ENCODE measurements around the gene L3MBTL4.

DNA sequence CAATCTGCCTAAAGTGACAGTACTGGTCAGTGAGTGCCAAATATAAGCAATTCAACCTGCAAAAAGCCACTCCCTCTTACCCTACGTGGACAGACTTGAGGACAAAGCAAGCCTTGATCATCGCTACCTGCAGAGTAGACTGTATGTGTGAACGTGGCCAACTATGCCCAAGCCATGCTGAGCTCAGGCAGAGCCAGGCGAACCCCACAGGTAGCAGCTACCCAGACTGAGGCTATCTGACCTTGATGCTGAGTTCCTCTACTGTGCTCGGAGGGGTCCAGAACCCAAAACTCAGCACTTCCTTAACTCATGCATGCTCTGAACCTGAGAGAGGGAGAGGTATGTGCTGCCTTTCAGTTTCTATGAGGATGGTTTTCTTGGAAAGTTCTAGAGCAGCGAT lies 455.9 kb downstream of the L3MBTL4 start:
- no peak for TF ChIP-seq GABPA (IDR thresholded peaks at IDR 0.05; ENCODE audit: low read depth)
- no peak for TF ChIP-seq REST (IDR thresholded peaks at IDR 0.05; ENCODE audit: low read depth, low read length)
- TF ChIP-seq NFIC (IDR thresholded peaks at IDR 0.05; ENCODE audit: borderline replicate concordance), result no peak
- TF ChIP-seq FOXM1 (IDR thresholded peaks at IDR 0.05; ENCODE audit: low read depth), result no peak
- no peak for TF ChIP-seq CTCF (IDR thresholded peaks at IDR 0.05)
- TF ChIP-seq, protein P1, sequence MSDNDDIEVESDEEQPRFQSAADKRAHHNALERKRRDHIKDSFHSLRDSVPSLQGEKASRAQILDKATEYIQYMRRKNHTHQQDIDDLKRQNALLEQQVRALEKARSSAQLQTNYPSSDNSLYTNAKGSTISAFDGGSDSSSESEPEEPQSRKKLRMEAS (IDR thresholded peaks at IDR 0.05; ENCODE audit: low read depth), result no peak
- no peak for TF ChIP-seq GATA2 (CRISPR knock-in tag; IDR thresholded peaks at IDR 0.05)
- TF ChIP-seq, protein P2, sequence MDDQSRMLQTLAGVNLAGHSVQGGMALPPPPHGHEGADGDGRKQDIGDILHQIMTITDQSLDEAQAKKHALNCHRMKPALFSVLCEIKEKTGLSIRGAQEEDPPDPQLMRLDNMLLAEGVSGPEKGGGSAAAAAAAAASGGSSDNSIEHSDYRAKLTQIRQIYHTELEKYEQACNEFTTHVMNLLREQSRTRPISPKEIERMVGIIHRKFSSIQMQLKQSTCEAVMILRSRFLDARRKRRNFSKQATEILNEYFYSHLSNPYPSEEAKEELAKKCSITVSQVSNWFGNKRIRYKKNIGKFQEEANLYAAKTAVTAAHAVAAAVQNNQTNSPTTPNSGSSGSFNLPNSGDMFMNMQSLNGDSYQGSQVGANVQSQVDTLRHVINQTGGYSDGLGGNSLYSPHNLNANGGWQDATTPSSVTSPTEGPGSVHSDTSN (IDR thresholded peaks at IDR 0.05), result no peak
- no peak for TF ChIP-seq ELF1 (IDR thresholded peaks at IDR 0.05)
- no peak for TF ChIP-seq RXRA (IDR thresholded peaks at IDR 0.05; ENCODE audit: borderline replicate concordance, low read depth)
- no peak for TF ChIP-seq RAD21 (IDR thresholded peaks at IDR 0.05; ENCODE audit: low read length)
- TF ChIP-seq, protein P3, sequence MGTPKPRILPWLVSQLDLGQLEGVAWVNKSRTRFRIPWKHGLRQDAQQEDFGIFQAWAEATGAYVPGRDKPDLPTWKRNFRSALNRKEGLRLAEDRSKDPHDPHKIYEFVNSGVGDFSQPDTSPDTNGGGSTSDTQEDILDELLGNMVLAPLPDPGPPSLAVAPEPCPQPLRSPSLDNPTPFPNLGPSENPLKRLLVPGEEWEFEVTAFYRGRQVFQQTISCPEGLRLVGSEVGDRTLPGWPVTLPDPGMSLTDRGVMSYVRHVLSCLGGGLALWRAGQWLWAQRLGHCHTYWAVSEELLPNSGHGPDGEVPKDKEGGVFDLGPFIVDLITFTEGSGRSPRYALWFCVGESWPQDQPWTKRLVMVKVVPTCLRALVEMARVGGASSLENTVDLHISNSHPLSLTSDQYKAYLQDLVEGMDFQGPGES (IDR thresholded peaks at IDR 0.05; ENCODE audit: low read depth, low read length), result no peak
- no peak for TF ChIP-seq MEF2A (IDR thresholded peaks at IDR 0.05; ENCODE audit: borderline replicate concordance, low read depth)

Measured in SK-N-SH (cell line).